HUES64 (cell line): Measurements from ENCODE around the gene SERPINE2.

Experiments
- H3K27ac ChIP-seq: 2 replicates; pipeline ENCODE4 v1.7.0; 2013; ENCODE audit warnings: low read depth, low read length, inconsistent platforms
- H3K27me3 ChIP-seq: 2 replicates; pipeline ENCODE4 v1.6.1; 2013; ENCODE audit warnings: mild to moderate bottlenecking, low read length; ENCODE audit not compliant: insufficient read depth
- H3K36me3 ChIP-seq: 2 replicates; pipeline ENCODE4 v1.6.1; 2013; ENCODE audit warnings: mild to moderate bottlenecking, low read length; ENCODE audit not compliant: insufficient read depth
- H3K4me1 ChIP-seq: 2 replicates; pipeline ENCODE4 v1.6.1; 2013; ENCODE audit warnings: mild to moderate bottlenecking, low read length, moderate library complexity; ENCODE audit not compliant: insufficient read depth
- H3K4me3 ChIP-seq: 2 replicates; pipeline ENCODE4 v1.5.1; 2013; ENCODE audit warnings: mild to moderate bottlenecking, low read length, moderate library complexity
- H3K9ac ChIP-seq: 2 replicates; pipeline ENCODE4 v1.6.1; 2013; ENCODE audit warnings: mild to moderate bottlenecking, low read depth, low read length
- H3K9me3 ChIP-seq: 2 replicates; pipeline ENCODE4 v1.6.1; 2013; ENCODE audit warnings: low read depth, low read length; ENCODE audit not compliant: insufficient read depth
- WGBS: fragments of 150-250, 120-280 bp; methylation state at CpG from one replicate; pipeline ENCODE4 v1.1.7; 2013; ENCODE audit warnings: missing lambda C conversion rate; 5-methylcytosine and 5-hydroxymethylcytosine counted together

The SERPINE2 gene

GRCh38 chr2:223972656-223973102, 66.4 kb downstream of the SERPINE2 start:
- WGBS, result 85% methylated on average over 7 of the region's 7 CpGs
- Histone ChIP-seq H3K9ac (no peak overlapping the region), H3K27me3 (no peaks in the 10 kb centered on the region), H3K4me1 (no peaks in the 10 kb centered on the region), H3K9me3 (no peaks in the 10 kb centered on the region), H3K36me3 (peaks cover 21% of the 10 kb centered on the region), H3K4me3 (no peak overlapping the region), H3K27ac (no peak overlapping the region)

- Histone ChIP-seq H3K27me3 (no peaks in the 10 kb centered on the region), H3K27ac (no peak overlapping the region), H3K9me3 (no peaks in the 10 kb centered on the region), H3K4me1 (no peaks in the 10 kb centered on the region), H3K36me3 (peaks cover 26% of the 10 kb centered on the region), H3K4me3 (no peak overlapping the region), H3K9ac (no peak overlapping the region)
- 87% methylated on average over 4 of the region's 5 CpGs for WGBS
Observed at GRCh38 chr2:223971731-223972130, 67.4 kb downstream of the SERPINE2 start.

GRCh38 chr2:223970343-223971128, 68.5 kb downstream of the SERPINE2 start:
- Histone ChIP-seq H3K27me3 (no peaks in the 10 kb centered on the region), H3K36me3 (peaks cover 34% of the 10 kb centered on the region), H3K4me1 (no peaks in the 10 kb centered on the region), H3K9ac (no peak overlapping the region), H3K27ac (no peak overlapping the region), H3K4me3 (no peak overlapping the region), H3K9me3 (no peaks in the 10 kb centered on the region)
- 72% methylated on average over 8 of the region's 8 CpGs for WGBS

- Histone ChIP-seq H3K4me1 (no peaks in the 10 kb centered on the region), H3K4me3 (no peak overlapping the region), H3K27ac (no peak overlapping the region), H3K36me3 (peaks cover 40% of the 10 kb centered on the region), H3K27me3 (no peaks in the 10 kb centered on the region), H3K9ac (no peak overlapping the region), H3K9me3 (no peaks in the 10 kb centered on the region)
- WGBS, result 95% methylated on average over 1 of the region's 1 CpG
Observed at GRCh38 chr2:223969856-223970255, 69.2 kb downstream of the SERPINE2 start.

GRCh38 chr2:223969315-223969714, 69.8 kb downstream of the SERPINE2 start:
- H3K27me3 ChIP-seq, result no peaks in the 10 kb centered on the region
- no peaks in the 10 kb centered on the region for H3K4me1 ChIP-seq
- H3K9ac ChIP-seq, result no peak overlapping the region
- no peaks in the 10 kb centered on the region for H3K9me3 ChIP-seq
- H3K27ac ChIP-seq, result no peak overlapping the region
- no peak overlapping the region for H3K4me3 ChIP-seq
- H3K36me3 ChIP-seq, result peaks cover 45% of the 10 kb centered on the region
- WGBS, result 0% methylated on average over 1 of the region's 3 CpGs

- no peak overlapping the region for H3K4me3 ChIP-seq
- WGBS, result 97% methylated on average over 2 of the region's 2 CpGs
- H3K27me3 ChIP-seq, result no peaks in the 10 kb centered on the region
- no peak overlapping the region for H3K9ac ChIP-seq
- no peaks in the 10 kb centered on the region for H3K9me3 ChIP-seq
- H3K4me1 ChIP-seq, result no peaks in the 10 kb centered on the region
- H3K36me3 ChIP-seq, result peaks cover 58% of the 10 kb centered on the region
- no peak overlapping the region for H3K27ac ChIP-seq
Observed at GRCh38 chr2:223967981-223968380, 71.1 kb downstream of the SERPINE2 start.

- Histone ChIP-seq H3K27me3 (no peaks in the 10 kb centered on the region), H3K27ac (no peak overlapping the region), H3K4me3 (peak overlapping the region; percentile 3), H3K36me3 (peaks cover 60% of the 10 kb centered on the region), H3K9me3 (no peaks in the 10 kb centered on the region), H3K9ac (no peak overlapping the region), H3K4me1 (peaks cover 35% of the 10 kb centered on the region)
- 86% methylated on average over 5 of the region's 5 CpGs for WGBS
Observed at GRCh38 chr2:223959688-223960087, 79.4 kb downstream of the SERPINE2 start.

GRCh38 chr2:223957092-223957851, 81.8 kb downstream of the SERPINE2 start, which contains the start of gene MRPL44:
TSS of gene MRPL44 (plus strand) at chr2:223957463. CDS start at chr2:223957473, 10 bp downstream.
- Histone ChIP-seq H3K4me1 (peaks cover 40% of the 10 kb centered on the region), H3K27ac (peak within 1 kb of the TSS; percentile 62), H3K36me3 (peaks cover 36% of the 10 kb centered on the region), H3K9ac (peak within 1 kb of the TSS; percentile 90), H3K27me3 (no peaks in the 10 kb centered on the region), H3K4me3 (peak within 1 kb of the TSS; percentile 76), H3K9me3 (no peaks in the 10 kb centered on the region)
- under 1% methylated on average over 65 of the region's 65 CpGs for WGBS

GRCh38 chr2:223956300-223956699, 82.8 kb downstream of the SERPINE2 start:
- Histone ChIP-seq H3K4me1 (peaks cover 44% of the 10 kb centered on the region), H3K27me3 (no peaks in the 10 kb centered on the region), H3K27ac (no peak overlapping the region), H3K9ac (no peak overlapping the region), H3K4me3 (peak overlapping the region; percentile 76; the same call in 1 of the 2 replicates), H3K9me3 (no peaks in the 10 kb centered on the region), H3K36me3 (peaks cover 26% of the 10 kb centered on the region)
- 78% methylated on average over 4 of the region's 4 CpGs for whole genome bisulfite sequencing

- Histone ChIP-seq H3K4me3 (no peak overlapping the region), H3K36me3 (peaks cover 7% of the 10 kb centered on the region), H3K27me3 (no peaks in the 10 kb centered on the region), H3K4me1 (peaks cover 47% of the 10 kb centered on the region), H3K27ac (no peak overlapping the region), H3K9me3 (no peaks in the 10 kb centered on the region), H3K9ac (no peak overlapping the region)
- 83% methylated on average over 3 of the region's 3 CpGs for WGBS
Observed at GRCh38 chr2:223954401-223954800, 84.7 kb downstream of the SERPINE2 start.

- peaks cover 44% of the 10 kb centered on the region for H3K4me1 ChIP-seq
- no peak overlapping the region for H3K4me3 ChIP-seq
- no peak overlapping the region for H3K9ac ChIP-seq
- no peaks in the 10 kb centered on the region for H3K36me3 ChIP-seq
- no peak overlapping the region for H3K27ac ChIP-seq
- no peaks in the 10 kb centered on the region for H3K9me3 ChIP-seq
- 84% methylated on average over 6 of the region's 6 CpGs for WGBS
- H3K27me3 ChIP-seq, result no peaks in the 10 kb centered on the region
Observed at GRCh38 chr2:223952280-223952968, 86.7 kb downstream of the SERPINE2 start.
